Stimulated activated naive CD8-positive, alpha-beta T cell treated with anti-CD3 and anti-CD28 coated beads, Interleukin-15, amount 100 ng/mL, for 72 hours (primary cell): ENCODE data around the gene NNMT.

Experiments used
- ATAC-seq: fragments of 150-1000 bp; cut with Tn5 transposase; 2 replicates; pipeline ENCODE4 v1.10.0; 2021; ENCODE audit warnings: mild to moderate bottlenecking, moderate library complexity
- DNase-seq, 2 donors: peaks; one replicate each; pipeline ENCODE4 v3.0.0; 2021 to 2022
- H3K27ac Mint-ChIP-seq, 2 donors: one replicate each; pipeline ENCODE4 v1.8.0; 2022; ENCODE audit warnings: mild to moderate bottlenecking in 2 of 2, mixed read lengths in 2 of 2, moderate library complexity in 2 of 2
- H3K27me3 Mint-ChIP-seq: one replicate; pipeline ENCODE4 v1.8.0; 2022; ENCODE audit warnings: mixed read lengths
- H3K4me1 Mint-ChIP-seq: one replicate; pipeline ENCODE4 v1.8.0; 2022; ENCODE audit warnings: mild to moderate bottlenecking, mixed read lengths
- H3K4me3 Mint-ChIP-seq, 2 donors: one replicate each; pipeline ENCODE4 v1.8.0; 2022; ENCODE audit warnings: mild to moderate bottlenecking in 2 of 2, mixed read lengths in 2 of 2, moderate library complexity in 1 of 2
- H3K9me3 Mint-ChIP-seq, 2 donors: one replicate each; pipeline ENCODE4 v1.8.0; 2022; ENCODE audit warnings: mixed read lengths in 2 of 2

Gene NNMT

DNA sequence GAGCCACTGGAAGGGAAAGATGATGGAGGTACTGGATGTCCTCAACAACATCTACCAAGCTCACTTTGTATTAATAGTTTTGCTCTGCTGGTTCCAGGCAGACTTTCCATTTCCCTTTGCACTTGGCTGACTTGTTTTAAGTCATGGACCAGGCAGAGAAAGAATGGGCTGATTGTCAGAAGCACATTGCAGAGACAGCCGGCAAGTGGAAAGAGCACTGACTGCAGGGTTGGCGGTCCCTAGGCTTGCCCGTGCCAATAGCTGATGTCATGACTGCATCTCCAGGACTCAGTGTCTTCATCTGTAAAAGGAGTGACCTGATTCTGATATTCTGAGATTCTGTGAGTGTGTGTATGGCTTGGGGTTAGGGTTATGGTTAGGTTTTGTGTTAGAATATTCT, 20.9 kb upstream of the NNMT start:
- Mint-ChIP-seq H3K27ac (no peak overlapping the region), H3K27me3 (peaks cover 44% of the 10 kb centered on the region), H3K4me1 (no peaks in the 10 kb centered on the region), H3K9me3 (no peaks in the 10 kb centered on the region), H3K4me3 (no peak overlapping the region)
- ATAC-seq (no peak), DNase-seq (no peak)

DNA sequence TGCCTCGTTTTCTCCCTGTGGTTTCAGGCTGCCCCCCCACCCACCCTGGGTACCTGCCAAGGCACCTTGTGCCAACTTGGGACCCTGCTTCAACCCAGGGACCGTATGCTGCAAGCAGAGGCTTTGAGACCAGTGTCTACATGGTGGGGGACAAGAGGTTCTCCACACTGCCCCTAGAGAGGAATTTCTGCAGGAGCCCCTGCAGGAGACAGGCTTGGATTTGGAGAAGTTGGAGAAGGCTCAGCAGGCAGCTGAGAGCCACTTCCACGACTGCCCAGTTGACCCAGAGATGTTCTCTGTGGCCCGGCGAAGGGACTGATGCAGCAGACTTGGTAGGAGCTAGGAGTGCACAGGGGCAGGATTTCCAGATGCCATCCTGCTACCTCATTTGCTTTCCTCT, 20.1 kb upstream of the NNMT start:
- no peak overlapping the region for H3K27ac Mint-ChIP-seq
- H3K4me3 Mint-ChIP-seq: no peak overlapping the region
- peaks cover 47% of the 10 kb centered on the region for H3K27me3 Mint-ChIP-seq
- H3K9me3 Mint-ChIP-seq: no peaks in the 10 kb centered on the region
- ATAC-seq: no peak
- no peak for DNase-seq
- H3K4me1 Mint-ChIP-seq: no peaks in the 10 kb centered on the region

DNA sequence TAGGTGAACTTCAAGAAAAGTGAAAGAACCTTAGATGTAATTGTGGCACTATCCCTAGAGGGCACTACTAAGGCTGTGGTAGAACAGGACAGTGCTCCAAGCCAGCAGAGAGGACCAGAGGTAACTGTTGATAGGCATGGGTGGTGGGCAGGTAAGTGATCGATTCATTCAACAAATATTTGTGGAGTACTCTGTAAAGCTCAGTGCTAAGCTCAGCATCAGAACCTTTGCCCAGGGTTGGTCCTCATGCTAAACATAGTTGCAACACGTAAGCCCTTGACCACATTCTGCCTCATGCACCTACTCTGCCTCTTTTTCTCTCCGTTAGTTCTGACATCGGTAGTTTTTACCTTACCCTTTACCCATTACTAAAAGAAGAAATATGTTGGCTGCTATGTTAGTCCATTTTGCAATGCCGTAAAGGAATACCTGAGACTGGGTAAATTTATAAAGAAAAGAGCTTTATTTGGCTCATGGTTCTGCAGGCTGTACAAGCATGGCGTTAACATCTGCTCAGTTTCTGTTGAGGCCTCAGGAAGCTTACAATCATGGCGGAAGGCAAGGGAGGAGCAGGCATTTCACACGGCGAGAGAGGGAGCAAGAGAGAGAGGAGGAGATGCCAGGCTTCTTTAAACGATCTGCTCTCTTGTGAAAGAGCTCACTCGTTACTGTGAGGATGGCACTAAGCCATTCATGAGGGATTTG, 18.4 kb upstream of the NNMT start:
- Mint-ChIP-seq H3K27me3 (peaks cover 44% of the 10 kb centered on the region), H3K27ac (no peak overlapping the region)

DNA sequence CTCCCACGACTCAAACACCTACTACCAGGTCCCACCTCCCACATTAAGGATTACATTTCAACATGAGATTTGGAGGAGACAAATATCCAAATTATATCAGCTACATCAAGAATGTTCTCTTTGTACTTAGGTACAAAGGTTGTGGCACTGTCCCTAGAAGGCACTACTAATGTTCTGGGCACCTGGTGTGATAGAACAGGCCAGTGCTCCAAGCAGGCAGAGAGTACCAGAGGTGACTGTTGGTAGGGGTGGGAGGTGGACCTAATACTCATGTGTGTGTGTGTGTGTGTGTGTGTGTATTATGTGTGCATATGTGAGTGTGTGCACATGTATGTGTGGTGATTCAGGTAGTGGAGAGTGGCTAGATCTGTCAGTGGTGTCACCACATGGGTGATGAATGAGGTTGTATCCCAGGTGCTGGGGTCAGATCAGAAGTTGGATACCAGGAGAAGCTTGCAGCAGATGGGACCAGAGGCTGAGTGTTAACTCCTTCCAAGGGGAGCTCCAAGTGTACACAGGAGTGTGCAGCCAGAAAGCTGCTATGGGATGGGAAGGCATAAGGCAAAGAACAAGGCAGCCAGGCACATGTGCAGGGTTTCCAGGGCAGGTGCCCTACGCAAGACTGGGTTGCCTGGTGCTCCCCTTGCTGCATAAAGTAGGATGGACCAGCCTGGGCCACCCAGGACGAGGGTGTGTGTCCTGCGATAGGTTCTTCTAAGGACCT, 17.7 kb upstream of the NNMT start:
- Mint-ChIP-seq H3K27ac (no peak overlapping the region), H3K4me3 (no peak overlapping the region), H3K4me1 (no peaks in the 10 kb centered on the region), H3K9me3 (no peaks in the 10 kb centered on the region), H3K27me3 (peaks cover 40% of the 10 kb centered on the region)
- ATAC-seq: no peak
- DNase-seq: no peak

More for the DNA sequence above, 18.4 kb upstream of the NNMT start:
- DNase-seq: no peak
- Mint-ChIP-seq H3K9me3 (no peaks in the 10 kb centered on the region), H3K4me1 (no peaks in the 10 kb centered on the region), H3K4me3 (no peak overlapping the region)
- no peak for ATAC-seq

DNA sequence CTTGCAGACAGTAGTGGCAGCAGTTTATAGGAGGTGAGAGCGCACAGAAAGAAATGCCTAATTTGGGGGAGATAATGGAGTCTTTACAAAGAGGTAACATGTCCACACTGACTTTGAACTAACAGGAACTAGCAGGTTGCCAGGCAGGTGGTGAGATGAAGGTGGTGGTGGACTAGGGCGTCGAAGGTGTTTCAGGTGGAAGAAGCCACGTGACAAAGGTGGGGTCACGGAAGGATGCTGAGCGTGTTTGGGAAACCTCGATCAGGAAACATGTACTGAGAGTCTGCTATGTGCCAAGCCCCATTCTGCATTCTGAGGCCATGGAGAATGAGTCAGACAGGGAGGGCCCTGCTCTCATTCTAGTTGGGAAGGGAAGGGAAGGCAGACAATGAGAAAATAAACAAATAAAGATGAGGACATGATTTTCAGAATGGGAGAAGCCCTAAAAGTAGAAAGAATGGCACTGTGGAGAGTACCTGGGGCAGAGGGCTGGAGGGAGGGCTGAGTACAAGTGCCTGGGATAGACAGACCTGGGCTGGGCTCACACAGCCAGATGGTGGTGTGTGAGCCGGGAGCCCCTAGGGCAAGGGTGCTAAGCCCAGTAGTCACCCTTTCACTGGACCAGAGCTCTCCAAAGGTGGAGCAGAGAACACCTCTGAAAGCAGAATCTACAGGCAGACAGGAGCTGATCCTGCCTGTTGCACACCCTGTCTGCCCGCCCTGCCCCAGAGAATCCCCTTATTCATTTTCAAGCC, 16.2 kb upstream of the NNMT start:
- no peaks in the 10 kb centered on the region for H3K9me3 Mint-ChIP-seq
- no peak overlapping the region for H3K27ac Mint-ChIP-seq
- H3K27me3 Mint-ChIP-seq: peaks cover 31% of the 10 kb centered on the region
- no peaks in the 10 kb centered on the region for H3K4me1 Mint-ChIP-seq
- no peak for DNase-seq
- H3K4me3 Mint-ChIP-seq: no peak overlapping the region
- no peak for ATAC-seq

DNA sequence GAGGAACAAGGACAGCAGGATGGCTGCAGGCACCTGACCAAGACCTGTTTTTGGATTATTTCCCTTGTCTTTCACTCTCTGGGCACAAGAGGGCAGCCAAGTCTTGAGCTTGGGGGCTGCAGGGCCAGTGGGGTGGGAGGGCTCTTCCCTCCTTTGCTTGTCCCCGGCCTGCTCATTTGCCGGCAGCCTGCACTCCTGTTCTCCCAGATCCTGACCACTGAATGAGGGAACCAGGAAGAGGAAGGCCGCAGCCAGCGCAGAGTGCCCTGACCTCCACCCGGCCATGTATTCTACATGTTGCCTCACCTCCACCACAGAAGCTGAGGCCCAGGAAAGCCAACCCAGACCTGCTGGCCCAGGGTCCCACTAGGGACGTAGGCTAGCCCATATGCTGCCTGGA, 15.5 kb upstream of the NNMT start:
- Mint-ChIP-seq H3K27ac (no peak overlapping the region), H3K4me3 (no peak overlapping the region), H3K27me3 (peaks cover 31% of the 10 kb centered on the region), H3K9me3 (no peaks in the 10 kb centered on the region), H3K4me1 (no peaks in the 10 kb centered on the region)
- ATAC-seq: no peak
- DNase-seq: peak in 1 of 2 donors; percentile 21

DNA sequence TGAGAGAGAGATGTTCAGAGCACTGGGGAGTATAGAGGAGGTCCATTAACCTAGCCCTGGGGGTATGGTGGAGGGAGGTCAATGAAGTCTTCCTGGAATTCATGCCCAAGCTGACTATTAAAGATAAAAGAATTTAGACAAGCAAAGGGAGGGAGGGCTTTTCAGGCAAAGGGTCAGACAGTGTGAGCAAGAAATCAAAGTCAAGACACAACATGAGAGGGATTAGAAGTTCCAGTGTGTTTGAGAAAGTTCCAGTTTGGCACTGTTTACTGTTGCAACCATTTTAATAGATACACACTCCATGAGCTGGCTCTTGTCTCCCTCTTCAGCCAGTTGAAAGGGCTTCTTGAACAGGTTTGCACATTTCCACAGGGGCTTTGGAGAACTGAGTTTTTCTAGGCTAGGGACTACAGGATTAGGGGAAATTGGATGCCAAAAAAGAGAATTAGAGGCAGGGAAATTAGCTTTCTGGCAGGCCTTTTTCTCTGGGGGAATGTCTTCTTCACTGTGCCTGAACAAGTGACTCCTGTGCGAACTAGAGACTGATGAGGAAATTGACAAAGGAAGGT, 14.7 kb upstream of the NNMT start:
- DNase-seq (no peak), ATAC-seq (no peak)
- no peak overlapping the region for H3K4me3 Mint-ChIP-seq
- H3K27ac Mint-ChIP-seq: no peak overlapping the region
- no peaks in the 10 kb centered on the region for H3K4me1 Mint-ChIP-seq
- H3K27me3 Mint-ChIP-seq: peaks cover 31% of the 10 kb centered on the region
- H3K9me3 Mint-ChIP-seq: no peaks in the 10 kb centered on the region

DNA sequence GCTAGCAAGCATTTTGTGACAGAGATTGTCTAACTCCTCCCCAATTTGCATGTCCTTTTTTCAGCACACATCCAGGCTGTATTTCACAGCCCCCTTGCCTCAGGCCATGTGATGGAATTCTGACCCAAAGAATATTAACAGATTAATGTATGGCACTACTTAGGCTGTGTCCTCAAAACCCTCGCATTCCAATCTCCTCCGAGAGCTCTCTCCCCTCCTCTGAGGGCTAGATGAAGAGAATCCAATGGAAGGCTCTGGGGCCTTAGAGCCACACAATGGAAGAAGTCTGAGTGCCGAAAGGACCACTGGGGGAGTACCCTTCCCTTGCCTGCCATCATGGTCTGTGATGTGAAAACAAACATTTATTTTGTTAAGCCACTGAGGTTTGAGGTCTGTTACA, 13.7 kb upstream of the NNMT start:
- DNase-seq (no peak), ATAC-seq (no peak)
- Mint-ChIP-seq H3K9me3 (no peaks in the 10 kb centered on the region), H3K27me3 (peaks cover 31% of the 10 kb centered on the region), H3K4me1 (no peaks in the 10 kb centered on the region), H3K4me3 (no peak overlapping the region), H3K27ac (no peak overlapping the region)

DNA sequence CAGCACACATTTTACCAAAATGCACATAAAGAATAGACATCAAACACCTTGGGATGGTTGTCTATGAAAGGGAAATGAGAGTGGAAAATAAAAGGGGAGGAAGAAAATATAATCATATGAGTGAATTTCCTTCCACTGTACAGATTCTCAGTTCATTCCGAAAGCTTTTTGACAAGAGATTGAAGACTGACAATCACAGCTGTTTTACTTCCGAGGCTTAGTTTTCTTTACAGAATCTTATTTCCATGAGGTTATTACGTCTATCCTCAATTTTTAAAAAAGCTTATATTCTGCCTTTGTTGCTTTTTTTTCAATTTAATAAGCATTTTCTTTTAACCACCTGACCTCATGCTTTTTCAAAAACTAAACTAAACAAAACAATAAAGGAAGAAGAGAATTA, 12.8 kb upstream of the NNMT start:
- Mint-ChIP-seq H3K9me3 (no peaks in the 10 kb centered on the region), H3K4me3 (no peak overlapping the region), H3K27me3 (peaks cover 22% of the 10 kb centered on the region), H3K4me1 (no peaks in the 10 kb centered on the region), H3K27ac (no peak overlapping the region)
- ATAC-seq: no peak
- no peak for DNase-seq

DNA sequence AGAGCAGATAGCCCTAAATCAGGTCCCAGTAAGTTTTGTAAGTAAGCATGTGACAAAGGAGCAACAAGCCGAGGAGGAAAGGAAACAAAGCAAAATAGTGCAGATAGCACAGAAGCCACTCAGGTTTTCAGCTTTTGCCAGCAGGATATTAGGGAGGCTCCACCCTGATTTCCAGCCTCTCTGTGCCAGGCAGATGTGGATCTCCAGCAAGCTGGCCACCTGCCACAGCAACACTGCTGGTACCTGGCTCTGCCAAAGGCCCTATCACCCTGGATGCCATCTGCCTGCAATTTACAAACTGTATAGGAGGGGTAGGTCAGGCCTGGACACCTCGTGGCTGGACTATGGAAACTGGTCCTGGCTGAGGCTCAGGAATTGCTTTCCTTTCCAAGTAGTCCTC, 12.2 kb upstream of the NNMT start:
- peaks cover 16% of the 10 kb centered on the region for H3K27me3 Mint-ChIP-seq
- H3K9me3 Mint-ChIP-seq: no peaks in the 10 kb centered on the region
- ATAC-seq (no peak), DNase-seq (no peak)
- H3K27ac Mint-ChIP-seq: no peak overlapping the region
- no peaks in the 10 kb centered on the region for H3K4me1 Mint-ChIP-seq
- H3K4me3 Mint-ChIP-seq: no peak overlapping the region

DNA sequence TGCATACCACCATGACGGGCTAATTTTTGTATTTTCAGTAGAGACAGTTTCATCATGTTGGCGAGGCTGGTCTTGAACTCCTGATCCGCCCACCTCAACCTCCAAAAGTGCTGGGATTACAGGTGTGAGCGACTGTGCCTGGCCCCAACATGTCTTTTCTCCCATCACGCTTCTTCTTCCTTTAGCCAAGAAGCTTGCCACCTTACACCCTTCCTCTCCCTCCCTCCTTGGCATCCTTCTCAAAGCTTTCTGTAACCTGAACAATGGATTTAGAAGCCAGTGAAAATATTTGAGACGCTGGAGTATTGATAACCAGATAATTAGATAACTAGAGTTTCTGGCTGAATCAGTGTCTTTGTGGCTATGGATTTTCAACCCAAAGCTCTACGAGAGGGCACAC, 11.3 kb upstream of the NNMT start:
- no peaks in the 10 kb centered on the region for H3K9me3 Mint-ChIP-seq
- H3K27ac Mint-ChIP-seq: no peak overlapping the region
- peaks cover 7% of the 10 kb centered on the region for H3K27me3 Mint-ChIP-seq
- DNase-seq: no peak
- no peaks in the 10 kb centered on the region for H3K4me1 Mint-ChIP-seq
- no peak for ATAC-seq
- H3K4me3 Mint-ChIP-seq: no peak overlapping the region

DNA sequence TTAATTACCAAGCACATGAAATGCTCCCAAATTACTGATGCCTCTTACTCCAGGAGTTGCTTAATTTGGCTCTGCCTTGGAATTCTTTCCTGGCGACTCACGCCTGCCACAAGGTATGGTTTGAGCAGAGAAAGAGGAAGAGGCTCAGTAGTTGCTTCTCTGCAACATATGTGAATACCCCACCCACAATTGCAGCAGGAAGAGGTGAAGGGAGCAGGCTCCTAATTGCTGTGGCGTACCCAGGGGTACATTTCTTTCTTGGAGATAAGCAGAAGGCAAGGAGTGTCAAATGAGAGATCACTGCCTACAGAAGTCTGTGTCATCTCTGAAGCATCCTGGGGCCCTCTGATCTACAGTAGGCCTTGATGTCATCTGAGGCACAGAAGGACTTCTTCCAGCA, 10.6 kb upstream of the NNMT start:
- DNase-seq (no peak), ATAC-seq (no peak)
- Mint-ChIP-seq H3K9me3 (no peaks in the 10 kb centered on the region), H3K4me1 (no peaks in the 10 kb centered on the region), H3K4me3 (no peak overlapping the region), H3K27me3 (peaks cover 5% of the 10 kb centered on the region), H3K27ac (no peak overlapping the region)

DNA sequence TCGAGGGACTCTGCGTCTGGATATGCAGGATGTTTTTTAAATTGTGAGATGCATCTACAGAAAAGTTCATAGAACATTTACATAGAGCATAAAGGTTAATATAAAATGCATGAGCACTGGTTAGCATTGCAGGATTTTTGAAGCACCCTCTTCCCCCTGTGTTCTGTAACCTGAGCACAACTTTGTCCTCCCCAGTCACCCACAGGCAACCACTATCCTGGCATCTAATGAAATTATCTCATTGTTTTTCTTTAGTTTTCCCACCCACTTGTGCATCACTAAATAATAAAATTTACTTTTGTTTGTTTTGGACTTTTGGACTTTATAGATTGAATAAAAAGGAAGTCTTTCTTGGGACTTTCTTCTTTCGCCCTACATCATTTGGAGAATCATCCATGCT, 10.0 kb upstream of the NNMT start:
- H3K4me3 Mint-ChIP-seq: no peak overlapping the region
- peaks cover 11% of the 10 kb centered on the region for H3K27me3 Mint-ChIP-seq
- no peak for ATAC-seq
- H3K27ac Mint-ChIP-seq: no peak overlapping the region
- H3K9me3 Mint-ChIP-seq: no peaks in the 10 kb centered on the region
- no peaks in the 10 kb centered on the region for H3K4me1 Mint-ChIP-seq
- DNase-seq: no peak

DNA sequence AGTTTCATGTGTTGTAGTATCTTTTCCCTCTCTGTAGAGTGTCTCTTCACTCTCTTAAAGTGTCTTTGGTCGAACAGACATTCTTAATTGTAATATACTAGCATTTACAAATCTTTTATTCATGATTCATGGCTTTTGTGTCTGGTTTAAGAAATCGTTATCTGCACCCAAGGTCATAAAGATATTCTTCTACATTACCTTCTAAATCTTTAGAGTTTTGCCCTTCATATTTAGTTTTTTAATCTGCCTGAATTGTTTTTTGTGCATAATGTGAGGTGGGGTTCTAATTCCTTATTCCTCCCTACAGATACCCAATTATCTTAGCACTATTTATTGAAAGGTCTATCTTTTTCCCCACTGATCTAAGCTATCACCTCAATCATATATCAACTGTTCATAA, 9.0 kb upstream of the NNMT start:
- no peak overlapping the region for H3K4me3 Mint-ChIP-seq
- no peak for DNase-seq
- no peaks in the 10 kb centered on the region for H3K9me3 Mint-ChIP-seq
- no peak for ATAC-seq
- H3K4me1 Mint-ChIP-seq: no peaks in the 10 kb centered on the region
- H3K27ac Mint-ChIP-seq: no peak overlapping the region
- H3K27me3 Mint-ChIP-seq: peaks cover 14% of the 10 kb centered on the region

DNA sequence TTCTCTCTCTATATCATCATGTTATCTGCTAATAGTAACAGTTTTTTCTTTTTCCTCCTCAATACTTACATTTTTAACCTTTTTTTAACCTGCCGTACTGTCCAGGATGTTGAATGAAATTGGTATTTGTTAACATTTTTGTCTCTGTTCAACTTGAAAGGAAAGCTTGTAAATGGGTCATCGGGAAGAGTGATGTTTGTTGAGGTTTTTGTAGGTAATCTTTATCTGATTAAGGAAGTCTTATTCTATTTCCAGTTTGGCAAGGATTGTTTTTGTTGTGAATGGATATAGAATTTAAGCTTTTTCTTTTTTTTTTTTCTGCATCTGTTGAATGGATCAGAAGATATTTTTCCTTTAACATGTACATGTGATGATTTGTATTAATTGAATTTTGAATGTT, 8.1 kb upstream of the NNMT start:
- Mint-ChIP-seq H3K4me3 (no peak overlapping the region), H3K27ac (no peak overlapping the region), H3K9me3 (no peaks in the 10 kb centered on the region), H3K4me1 (no peaks in the 10 kb centered on the region), H3K27me3 (peaks cover 14% of the 10 kb centered on the region)
- ATAC-seq (no peak), DNase-seq (no peak)

DNA sequence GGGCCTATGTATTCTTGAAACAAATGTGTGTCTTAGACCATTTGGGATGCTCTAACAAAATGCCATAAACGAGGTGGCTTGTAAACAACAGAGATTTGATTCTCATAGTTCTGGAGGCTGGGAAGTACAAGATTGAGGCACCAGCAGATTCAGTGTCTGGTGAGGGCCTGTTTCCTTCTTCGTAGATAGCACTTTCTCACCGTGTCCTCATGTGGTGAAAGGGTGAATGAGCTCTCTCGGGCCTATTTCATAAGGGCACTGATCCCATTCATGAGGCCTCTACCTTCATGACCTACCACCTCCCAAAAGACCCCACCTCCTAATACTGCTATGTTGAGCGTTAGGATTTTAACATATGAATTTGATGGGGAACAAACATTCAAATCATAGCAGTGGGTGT, 6.4 kb upstream of the NNMT start:
- Mint-ChIP-seq H3K27ac (no peak overlapping the region), H3K27me3 (peaks cover 14% of the 10 kb centered on the region), H3K9me3 (no peaks in the 10 kb centered on the region), H3K4me3 (no peak overlapping the region), H3K4me1 (no peaks in the 10 kb centered on the region)
- DNase-seq (no peak), ATAC-seq (no peak)
